Measurements from ENCODE around the gene SRGAP3.

Gene SRGAP3

DNA sequence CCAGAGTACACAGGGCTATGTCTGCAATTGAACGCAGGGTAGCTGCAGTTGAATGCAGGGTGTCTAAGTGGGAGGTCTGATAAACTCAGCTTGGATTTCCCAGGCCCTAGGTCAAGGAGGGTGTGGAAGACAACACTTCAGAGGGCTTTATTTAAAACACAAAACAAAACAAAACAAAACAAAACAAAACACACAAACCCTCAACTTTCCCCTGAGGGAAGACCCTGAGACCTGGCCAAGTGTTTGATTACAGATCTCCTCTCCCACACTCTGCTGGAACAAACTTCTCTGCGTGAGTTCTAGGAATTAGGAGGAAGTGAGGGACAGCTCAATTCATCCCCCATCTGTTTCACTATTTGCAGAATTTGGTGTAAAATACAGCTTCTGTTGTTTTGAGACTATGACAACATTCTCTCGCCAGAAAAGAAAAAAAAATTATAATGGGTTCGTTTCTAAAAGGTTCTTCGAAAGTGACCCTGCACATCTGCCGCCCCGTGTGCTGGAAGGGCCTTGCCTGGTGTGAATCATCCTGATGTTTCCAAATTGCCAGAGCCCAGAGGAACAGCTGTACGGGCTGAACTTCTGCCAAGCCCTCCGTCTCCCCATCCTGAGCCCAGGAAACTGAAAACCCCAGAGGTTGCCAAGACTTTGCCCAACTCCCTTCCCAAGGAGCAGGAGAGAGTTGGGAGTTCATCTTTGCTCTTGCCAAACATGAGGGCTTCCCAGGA is 212.9 kb downstream of the SRGAP3 start:
- DNase-seq, result no peak

DNA sequence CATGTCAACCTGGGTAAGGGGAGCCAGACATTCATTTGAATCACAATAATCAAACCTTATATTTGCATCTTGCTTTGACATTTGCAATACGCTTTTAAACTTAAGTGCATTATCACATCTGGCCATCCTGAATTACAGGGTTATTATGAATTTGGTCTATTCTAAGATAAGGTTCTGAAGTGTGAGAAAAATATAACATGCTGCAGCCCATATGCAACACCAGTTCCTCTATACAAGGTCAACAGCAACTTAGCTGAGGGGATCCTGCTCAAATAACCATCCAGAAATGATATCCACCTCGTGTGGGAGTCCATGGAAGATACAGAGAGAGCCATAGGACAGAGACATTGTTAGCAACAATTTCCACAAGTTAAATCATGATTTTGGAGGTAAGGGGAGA is 213.5 kb downstream of the SRGAP3 start:
- DNase-seq, result no peak

DNA sequence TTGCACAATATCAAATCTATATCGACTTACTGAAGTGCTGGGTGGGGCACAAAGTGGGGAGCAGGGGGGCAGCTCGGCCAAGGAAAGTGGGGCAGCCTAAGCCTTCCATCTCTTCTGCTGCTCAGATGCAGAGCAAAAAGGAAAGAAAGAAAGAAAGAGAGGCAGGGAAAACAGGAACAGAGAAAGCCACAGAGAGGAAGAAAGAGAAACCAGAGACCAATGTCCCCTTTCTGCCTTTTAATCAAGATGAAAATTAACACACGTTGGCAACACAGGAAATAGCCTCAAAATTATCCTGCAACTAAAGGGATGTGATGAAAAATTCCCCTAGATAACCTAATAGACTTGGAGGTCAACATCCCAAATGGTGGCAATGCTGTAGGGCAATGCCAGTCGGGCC is 214.0 kb downstream of the SRGAP3 start:
- DNase-seq, result no peak

DNA sequence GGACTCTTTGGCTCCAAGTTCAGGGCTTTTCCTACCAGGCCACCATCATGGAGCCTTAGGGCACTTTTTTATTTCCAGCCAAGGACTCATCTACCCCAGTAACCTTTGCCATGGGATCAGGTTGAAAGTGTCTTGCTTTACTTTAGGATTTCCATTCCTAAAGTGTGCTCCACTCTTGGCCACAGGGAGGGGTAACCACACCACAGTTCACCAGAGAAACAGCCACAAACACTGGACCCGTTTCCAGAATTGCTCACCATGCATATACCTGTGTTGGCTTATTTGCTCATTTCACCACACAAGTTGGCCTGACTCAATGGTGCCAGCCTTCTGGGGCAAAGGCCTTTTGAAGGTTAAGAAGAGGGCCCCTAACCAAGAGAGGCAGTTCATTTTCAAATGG is 215.6 kb downstream of the SRGAP3 start:
- no peak for DNase-seq

DNA sequence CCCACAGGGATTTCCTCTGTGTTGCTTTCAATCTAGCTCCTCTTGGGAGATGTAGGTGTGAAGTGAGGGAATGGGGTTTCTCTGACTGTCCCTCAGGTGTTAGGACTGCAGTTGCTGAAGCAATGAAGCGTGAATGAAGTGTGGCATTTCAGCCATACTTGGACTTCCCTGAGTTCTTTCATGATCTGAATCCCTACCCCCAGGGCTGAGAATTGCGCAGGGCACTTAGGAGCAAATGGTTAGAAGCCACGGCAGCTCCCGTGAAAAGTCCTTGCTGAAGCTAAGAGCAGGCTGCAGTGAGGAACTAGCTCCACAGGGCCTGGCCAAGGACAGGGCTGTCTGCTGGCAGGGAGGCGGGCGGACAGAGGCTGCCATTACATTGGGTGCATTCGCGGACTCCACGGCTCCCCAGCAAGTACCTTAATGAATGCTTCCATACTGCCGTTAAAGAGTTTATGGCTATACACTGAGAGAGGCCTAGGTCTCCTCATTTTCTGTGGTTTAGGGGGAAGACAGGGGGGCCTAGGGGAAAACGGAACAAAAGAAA is 217.1 kb downstream of the SRGAP3 start:
- no peak for DNase-seq

DNA sequence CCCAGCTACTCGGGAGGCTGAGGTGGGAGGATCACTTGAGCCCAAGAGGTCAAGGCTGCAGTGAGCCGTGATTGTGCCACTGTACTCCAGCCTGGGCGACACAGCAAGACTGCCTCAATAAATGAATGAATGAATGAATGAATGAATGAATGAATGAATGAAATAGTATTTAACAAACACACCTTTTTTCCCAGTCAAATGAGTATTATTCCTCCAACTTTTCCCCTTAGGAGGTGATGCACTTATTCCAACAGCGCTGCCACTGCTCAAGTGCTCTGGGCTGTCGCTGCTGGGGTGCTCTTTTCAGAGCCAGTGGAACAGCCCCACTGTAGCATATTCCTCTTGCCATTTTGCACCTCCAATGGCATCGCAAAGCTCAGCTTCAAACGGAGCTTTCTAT is 219.4 kb downstream of the SRGAP3 start:
- no peak for DNase-seq

DNA sequence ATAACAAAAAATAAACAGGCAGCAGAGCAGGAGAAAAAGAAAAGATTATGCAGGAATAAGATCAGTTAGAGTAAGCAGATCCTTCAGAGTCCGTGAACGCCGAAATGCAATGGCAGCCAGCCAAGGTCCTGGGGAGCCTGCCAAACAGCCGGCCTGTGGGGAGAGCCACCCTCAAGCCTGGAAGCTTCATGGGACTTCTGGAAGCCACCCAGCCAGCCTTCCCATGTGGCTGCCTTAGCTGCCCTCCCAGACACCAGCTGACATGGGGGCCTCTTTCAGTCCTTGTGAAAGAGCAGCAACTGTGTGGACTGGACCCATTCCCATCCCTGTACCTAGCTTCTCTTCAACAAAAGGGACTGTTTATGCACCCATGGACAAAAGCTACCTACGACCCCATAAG is 221.3 kb downstream of the SRGAP3 start:
- DNase-seq, result no peak

DNA sequence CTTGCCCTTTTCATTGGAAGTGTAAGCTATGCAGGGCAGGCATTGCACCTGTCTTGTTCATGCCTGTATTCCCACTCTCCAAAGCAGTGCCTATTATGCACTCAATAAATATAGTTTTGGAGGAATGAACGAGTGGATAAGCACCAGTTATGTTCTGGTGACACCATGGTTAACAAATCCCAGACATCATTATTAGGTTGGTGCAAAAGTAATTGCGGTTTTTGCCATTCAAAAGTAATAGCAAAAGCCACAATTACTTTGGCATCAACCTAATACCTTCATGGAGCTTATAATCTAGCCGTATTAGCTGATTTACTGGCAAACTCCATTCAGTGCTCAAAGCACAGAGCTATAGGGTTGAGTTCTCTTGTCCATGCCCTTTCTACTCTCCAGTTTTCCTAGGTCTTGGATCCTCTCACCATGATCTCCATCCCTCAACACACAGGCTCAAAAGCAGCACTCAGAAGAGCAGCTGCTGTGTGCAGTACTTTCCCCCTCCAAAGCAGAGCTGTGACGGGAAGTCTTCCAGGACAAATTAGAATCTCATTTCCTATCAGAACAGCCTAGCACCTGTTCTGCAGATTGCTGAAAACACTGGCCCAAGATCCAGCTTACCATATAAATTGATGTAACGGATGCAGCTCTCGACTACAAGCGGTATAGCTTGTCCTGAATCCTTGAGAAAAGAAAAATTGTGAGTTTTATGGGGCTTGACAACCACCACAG is 223.0 kb downstream of the SRGAP3 start:
- DNase-seq, result no peak

DNA sequence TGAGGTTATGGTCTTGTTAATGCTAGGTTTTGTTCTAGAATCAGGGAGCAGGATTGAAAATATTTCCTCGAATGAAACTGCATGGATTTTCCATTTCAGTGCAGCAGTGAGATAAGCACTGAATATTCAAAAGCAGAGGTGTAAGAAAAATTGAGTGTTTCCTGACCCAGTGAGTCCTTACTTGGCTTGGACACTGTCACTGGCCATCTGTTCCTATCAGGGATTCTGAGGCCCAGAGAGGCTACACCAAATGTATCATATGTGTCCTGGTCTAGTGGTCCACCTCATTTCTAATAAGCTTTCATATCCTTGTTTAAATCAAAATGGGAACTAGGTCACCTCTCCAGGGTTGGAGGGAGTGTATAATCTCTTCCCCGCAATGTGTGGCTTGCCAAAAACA is 225.1 kb downstream of the SRGAP3 start:
- no peak for DNase-seq

DNA sequence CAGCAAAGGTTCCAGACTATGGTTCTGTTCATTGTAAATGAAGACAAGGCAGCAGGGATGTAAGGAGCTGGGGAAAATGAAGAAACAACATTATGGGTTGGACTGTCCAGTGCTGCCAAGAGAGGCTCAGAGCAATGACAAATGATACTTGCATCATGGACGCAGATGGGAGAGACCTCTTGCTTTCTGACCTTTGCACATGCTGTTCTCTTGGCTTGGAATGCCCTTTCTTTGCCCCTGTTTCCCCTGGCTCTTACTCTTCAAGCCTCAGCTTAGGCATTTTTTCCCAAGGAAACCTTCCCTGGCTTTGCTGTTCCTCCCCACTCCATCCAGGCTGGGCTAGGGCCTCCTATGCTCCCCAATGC is 226.2 kb downstream of the SRGAP3 start:
- no peak for DNase-seq

DNA sequence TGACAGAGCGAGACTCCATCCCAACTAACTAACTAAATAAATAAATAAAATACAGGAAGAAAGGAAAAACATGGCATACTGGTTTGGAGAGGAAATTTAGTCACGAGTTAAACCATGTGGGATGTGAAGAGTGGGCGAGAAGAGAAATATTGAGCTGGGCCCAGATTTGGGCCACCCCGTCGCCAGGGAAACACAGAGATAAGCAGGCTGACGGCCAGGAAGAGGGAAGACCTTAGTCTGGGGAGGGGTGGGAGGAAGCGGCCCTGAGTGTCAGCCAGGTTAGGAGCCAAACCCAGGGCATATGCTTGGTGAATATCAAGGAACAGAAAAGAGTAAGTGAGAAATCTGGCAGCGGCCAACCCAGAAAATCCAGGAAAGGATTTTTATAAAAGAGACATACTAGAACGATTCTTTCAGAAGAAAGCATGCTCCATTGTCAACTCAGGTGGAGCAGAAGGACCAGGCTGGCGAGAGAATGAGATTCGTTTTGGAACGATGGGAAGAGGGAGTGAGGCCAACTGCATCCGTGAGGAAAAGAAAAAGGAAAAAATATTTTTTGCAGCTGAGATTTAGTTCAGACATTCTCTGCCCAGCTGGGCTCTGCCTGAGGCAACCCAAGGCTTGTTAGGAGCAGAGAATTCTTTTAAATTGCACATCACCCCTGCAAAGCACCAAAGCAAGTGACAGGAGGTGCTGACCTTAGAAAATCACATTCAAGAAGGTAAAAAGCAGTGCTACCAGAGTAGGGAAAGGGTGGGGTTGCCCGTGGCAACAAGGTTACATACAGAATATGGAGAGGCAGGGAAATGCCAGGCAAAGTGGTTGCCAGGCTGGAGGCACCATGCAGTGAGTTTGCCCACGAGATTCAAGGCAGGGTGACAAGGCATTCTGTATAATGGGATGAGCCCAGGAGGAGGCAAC is 226.9 kb downstream of the SRGAP3 start:
- no peak for DNase-seq

DNA sequence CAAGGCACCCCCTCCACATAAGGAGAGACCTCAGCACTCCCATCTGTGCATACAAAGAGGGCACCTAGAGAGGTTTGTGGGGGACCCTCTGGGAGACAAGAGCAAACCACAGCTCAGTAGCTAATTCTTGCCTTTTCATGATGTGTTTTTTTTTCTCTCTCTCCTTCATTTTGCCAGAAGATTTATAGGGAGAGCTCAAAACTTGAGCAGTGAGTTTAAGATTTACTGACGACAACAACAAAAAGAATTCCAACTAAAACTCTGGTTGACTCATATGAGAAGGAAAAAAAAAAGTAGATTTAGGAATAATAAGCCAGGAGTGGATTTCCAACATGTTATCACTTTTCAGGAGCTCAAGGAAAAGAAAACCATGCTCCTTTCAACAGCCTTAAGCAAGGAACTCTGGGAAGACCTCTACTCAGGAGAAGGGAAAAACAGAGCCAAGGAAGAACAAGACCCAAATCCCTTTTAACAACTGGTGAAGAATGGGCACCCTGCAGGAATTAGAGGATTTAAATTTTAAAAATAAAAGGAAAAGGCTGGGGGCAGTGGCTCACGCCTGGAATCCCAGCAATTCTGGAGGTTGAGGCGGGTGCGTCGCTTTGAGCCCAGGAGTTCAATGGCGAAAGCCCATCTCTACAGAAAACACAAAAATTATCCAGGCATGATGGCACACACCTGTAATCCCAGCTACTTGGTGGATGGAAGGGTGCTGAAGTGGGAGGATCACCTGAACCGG is 228.0 kb downstream of the SRGAP3 start:
- no peak for DNase-seq

DNA sequence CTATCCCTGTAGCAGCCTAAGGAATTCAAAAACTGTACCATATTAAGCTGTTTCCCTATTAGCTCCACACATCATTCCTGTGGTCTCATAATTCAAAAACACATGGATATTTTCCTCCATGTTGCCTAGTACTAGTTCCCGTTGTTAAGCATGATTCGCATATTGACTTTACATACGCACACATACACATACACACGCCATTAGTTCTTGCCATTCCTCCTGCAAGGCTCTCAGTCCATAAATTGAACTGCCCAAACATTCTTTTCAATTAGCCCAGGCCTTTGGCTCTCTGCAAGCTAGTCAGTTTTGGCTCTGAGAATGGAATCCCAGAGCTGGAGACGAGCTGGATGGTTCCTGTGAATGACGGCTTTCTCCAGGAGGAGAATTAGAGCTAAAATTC is 229.0 kb downstream of the SRGAP3 start:
- no peak for DNase-seq

DNA sequence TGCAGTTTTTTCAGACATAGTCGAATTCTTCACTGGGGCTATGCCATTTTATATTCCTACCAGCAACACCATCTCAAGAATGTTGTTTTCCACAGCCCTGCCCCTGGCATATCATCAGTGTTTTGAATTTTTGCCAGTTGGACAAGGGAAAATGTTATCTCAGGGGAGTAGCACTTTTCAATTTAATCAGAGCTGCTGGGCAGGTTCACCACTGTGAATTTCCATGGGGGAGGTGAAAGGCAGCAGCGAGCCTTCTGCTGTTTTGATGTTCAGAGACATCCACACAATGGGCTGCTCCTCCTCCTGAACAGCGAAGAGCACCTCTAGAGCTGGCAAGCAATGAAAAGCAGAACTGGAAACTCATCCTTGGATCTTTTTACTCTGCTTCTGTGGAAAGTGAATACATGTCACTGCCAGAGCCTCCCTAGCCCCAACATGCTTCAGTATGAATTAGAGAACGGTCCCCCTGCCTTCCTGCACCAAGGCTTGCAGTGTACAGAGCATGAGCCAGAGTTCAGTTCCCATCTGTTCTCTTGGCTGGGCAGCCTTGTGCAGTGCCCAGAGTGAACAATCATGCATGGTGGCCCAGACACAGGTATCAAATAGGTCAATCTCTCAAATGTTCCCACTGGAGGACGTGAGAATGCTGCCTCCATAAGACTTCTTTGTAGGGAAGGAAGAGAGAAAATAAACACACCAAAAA is 230.0 kb downstream of the SRGAP3 start:
- no peak for DNase-seq

DNA sequence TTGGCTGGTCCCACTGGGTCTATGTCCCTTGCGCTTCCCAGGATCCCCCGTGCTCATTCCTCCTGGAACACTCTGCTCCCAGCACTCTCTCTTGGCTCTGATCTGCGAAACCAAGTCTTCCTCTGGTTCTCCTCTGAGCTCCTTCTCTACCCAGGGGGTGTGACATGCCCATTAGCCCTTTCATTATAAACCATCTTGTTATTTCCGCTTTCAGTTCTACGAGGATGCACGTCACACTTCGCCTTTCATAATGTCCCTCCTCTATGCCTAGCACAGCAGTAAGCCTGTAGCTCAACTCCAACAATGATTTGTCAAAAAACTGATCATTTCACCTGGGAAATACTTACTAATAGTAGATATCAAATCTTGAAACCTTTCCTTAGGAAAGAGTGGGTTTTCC is 234.2 kb downstream of the SRGAP3 start:
- DNase-seq, result no peak

DNA sequence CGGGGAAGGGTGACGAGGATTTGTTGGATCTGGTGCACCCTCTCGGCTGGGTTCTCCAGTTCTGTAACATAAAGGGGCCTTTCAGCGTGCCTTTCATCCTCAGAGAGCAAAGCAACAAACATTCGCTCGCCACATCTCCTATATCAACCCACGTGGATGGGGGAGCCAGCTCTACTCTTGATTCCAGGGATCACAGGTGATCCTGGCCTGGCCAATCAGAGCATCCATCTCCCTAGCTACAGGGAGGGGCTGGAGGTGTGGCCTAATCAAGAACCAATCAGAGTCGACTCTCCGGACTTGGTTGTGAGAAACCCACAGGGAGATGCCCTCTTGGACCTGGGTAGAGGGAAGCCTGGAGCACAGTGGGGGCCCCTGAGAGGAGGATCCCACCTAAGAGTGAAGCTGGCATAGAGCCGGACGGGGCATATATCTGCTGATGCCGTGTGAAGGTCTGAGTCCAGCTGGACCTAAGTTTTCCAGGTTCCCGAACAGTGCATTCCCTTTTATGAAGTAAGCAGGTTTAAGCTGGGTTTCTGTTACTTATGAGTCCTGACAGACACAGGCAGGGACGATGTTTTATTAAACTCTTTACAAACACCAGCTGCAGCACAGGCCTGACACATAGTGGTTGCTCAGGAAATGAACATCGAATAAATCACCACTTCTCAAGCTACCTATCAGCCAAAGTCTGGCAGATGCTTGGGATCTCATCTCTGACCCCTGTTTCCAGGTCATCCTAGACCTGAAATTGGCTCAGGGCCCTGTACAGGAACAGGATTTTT is 235.5 kb downstream of the SRGAP3 start:
- no peak for DNase-seq

DNA sequence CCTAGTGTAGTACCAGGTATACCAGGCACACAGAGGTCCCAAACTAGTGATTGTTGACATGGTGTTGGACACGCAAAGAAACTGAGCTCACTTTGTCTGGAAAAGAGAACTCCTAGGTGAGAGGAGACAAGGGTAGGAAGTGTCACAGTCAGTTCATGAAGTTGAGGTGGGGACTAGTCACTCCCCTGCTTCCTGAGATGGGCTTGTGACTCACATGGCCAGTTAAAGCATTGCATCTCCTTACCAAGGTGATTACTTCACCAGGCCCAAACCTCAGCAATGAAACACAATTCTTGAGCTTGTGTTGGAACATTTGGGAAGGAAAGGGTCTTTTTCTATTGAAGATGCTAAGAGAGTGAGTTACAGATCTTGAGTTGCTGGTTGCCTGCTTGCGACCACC is 236.9 kb downstream of the SRGAP3 start:
- DNase-seq, result no peak

DNA sequence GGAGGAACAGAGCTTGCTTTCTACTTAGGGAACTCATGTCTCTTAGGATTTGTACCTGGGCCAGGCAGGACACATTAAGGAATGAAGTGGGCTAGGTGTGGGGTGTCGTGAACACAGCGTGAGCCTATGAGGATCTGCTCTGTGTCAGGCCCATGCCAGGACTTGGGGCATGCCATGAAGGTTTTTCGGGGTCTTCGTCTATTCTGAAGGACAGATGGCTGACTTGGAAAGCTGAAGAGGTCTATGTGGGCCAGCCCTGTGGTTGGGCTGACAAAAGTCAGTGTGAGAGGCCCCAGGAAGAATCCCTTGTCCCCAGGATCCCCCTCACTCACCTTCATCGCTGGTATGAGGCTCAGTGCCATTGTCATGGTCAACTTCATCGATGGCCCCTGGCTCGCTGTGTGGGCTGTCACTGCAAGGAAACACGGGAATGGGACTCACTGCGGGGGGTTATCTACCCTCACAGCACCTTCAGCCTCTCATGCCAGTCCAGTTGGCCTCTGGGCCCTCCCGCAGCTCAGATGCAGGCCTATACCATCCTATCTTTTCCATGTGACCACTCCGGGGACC is 239.4 kb downstream of the SRGAP3 start:
- DNase-seq, result no peak

DNA sequence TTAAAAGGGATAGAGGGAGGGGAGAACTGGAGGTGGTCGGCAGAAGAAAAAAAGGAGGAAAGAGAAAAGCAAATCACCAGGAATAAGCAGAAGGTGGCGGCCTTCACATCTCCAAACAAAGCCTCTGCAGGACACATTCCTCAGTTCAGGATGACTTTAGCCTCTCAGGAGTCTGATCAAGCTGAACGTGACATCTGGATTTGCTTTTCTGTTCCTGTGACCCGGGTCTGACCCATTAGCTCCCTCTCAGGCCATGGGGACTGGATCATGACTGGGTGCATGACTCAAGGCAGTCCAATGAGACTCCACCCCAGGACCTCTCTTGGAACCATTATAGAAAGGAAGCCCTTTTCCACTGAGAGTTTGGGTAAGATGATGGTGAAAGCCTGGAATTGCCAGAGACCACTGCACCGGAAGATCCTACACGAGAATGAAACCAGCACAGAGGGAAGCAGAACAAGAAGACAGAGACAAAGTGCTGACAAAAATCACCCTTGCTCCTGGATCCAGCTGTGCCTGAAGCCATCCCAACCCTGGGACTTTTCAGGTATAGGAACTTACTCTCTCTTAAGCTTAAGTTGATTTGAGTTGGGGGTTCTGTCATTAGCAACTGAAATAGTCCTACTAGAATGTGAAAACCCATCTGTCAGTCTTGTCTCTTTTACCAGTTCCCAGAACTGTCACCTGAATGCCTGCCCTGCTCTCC is 240.7 kb downstream of the SRGAP3 start:
- DNase-seq, result no peak

DNA sequence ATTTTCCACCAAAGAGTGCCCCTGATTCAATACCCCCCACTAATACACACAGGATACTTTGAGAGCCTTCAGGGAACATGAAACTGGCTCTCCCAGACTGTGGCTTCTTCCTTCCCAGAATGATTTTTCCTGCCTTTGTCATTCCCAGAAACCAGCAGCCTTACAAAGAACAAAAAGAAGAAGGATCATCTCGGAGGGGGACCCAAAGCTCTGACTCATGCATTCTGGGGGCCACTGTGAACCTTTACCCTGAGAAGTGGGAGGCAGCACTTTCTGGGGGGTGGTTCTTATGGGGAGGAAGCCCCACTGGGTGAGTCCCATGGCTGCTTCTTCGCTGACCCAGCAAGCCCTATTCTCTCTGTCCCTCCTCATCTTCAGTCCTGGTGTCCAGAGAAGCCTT is 241.5 kb downstream of the SRGAP3 start:
- no peak for DNase-seq

Measured in CD4-positive, alpha-beta T cell treated with Interleukin-1 beta for 1 hour (primary cell).